T-helper 2 cell (primary cell): ENCODE measurements around the gene GPR160.

ENCODE experiments used
- DNase-seq, 5 experiments: peaks; one replicate each; pipeline versions ENCODE4 v3.0.0 to v3.0.0-alpha.2; 2012 to 2022

Gene GPR160

DNA sequence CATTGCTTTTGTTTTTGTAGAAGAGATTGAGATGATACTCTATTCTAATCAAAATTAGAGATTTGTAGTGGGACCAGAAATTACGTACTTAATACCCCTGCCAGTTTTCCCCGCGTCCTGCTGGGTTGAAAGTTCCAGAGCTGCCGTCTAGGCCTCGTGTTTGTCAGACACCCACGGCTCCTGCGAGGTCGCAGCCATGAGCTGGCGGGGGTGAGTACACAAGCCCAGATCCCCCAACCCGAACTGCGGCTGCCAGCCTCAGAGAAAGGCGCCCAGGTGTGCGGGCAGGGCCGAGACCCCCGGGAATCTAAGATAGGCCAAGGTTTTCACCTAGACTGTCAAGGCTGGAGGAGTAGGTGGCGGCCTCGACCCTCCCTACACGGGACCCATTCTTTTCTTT is 26.3 kb downstream of the GPR160 start:
- no peak for DNase-seq

DNA sequence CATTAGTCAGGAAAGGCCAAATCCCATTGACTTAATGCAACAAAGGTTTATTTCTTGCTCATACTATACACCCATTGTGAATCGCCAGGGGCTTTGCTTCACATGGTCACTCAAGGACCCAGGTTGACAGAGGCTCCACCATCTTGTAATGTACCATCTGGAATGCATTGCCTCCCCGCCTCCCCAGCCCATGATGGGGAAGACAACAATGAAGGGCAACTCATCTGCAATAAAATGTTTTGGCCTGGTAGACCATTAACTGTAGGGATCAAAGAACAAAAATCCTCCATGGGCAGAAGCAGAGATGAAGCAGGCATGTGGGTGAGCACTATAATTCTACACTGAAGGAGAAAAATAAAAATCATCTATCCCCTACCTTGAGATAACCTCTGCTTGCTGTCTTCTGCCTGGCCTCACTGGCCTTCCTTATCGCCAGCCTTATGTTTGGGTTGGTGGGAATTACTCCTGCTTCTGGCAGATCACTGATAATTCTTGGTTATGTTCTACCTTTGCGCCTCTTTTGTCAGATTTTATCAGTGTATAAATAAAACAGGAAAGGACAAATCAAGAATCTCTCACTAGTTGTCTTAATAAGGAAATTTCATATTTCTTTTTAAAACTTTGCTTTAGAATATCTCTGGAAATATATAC is 37.8 kb downstream of the GPR160 start:
- DNase-seq, result no peak

GRCh38 chr3:170076715-170077238 is 39.0 kb downstream of the GPR160 start:
- no peak for DNase-seq

- DNase-seq, result no peak
Measured at GRCh38 chr3:170077361-170077760, 39.6 kb downstream of the GPR160 start.

- DNase-seq, result no peak
Measured at GRCh38 chr3:170078620-170079281, 41.0 kb downstream of the GPR160 start.

DNA sequence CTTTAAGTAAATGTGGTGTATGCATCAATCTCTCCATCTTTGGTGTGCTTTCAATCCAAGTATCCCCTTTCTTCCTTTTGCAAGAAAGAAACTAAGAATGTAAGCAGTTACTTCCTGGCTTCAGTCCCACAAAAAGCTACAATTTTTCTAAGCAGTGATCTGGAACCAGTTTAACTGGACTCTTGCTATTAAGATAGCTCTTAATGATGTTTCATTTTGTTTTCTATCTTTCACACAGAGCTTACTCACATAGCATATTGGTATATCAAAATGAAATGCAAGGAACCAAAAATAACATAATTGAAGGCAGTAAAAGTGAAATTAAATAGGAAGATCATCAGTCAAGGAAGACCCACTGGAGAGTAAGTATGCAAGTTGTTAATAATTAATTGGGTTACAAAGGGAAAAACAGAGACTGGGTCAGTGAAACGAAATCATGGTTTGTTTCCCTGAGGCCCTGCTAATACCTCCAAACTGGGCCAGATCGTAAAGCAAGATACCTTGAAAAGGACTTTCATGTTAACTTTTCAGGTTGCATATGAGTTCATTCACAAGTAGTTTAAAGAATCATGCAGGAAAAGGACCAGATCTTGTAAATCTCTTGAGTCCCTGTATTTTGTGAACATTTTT is 41.9 kb downstream of the GPR160 start:
- DNase-seq, result no peak

DNA sequence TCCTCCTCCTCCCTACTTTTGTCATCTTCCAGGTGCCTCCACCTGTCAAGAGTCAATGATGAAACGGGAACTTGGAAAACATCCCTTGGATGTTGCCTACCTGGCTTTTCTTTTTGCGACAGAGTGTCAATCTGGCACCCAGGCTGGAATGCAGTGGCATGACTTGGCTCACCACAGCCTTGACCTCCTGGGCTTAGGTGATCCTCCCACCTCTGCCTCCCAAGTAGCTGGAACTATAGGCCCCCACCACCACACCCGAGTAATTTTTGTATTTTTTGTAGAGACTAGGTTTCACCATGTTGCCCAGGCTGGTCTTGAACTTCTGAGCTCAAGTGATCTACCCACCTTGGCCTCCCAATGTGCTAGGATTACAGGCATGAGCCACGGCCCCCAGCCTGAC is 42.8 kb downstream of the GPR160 start:
- no peak for DNase-seq

DNA sequence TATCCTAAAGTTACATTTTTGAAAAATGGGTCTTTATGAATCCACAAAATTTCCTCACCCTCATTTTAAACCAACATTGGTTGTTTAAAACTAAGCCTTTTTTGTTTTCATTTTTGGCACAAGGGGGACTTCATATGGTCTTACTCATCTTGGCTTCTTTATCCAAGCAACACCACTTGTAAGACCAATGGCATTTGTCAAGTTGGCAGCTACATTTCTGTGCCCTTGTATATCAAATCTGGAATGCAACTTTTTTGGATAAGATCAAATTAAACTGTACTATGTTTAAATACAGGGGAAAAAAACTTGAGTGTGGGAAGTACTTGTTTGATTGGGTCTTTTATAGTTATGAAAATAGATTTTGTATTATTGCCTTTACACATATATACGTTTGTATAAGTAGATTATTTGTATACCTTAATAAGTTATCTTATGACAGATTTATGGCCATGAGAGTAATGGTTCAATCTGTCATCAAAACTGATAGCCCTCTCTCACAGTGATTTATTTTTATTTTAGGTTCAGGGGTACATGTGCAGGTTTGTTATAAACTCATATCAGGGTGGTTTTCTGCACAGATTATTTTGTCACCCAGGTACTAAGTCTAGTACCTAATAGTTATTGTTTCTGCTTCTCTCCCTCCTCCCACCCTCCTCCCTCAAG is 43.4 kb downstream of the GPR160 start:
- no peak for DNase-seq

DNA sequence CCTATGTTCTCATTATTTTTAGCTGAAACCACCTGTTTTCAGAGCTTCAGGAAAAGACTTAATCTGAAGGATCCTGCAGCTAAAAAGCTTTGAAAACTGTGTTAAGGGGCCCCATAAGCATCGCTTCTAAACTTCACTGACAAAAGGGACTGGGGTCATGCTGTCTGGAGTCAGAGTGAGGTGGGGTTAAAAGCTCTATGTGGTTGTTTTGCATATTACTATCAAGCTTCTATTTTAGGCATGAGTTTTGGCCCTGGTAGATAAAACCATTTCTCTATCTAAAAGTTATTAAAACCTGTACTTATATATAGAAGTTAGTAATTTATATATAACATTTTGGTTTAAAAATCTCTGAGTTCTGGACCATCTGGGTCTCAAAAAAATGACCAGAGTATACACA is 45.5 kb downstream of the GPR160 start:
- DNase-seq, result no peak

DNA sequence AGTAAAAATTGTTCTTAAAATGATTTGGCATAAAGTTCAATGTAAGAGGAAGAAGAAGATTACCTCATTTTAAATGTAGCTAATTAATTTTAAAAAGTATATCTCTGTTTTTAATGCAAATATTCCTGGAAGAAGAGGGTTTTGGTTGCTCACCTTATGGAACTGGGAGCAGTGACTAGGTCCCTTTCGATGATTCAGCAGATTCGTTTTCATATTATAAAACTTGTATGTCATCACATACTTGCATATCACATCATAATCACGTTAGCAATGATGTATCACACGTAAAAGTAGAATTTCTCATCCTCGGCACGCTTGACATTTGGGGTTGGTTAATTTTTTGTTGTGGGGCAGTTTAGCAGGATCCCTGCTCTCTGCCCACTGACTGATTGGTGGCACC is 47.6 kb downstream of the GPR160 start:
- no peak for DNase-seq

- no peak for DNase-seq
Measured at GRCh38 chr3:170089862-170090600, 52.2 kb downstream of the GPR160 start.

GRCh38 chr3:170090601-170090981 is 52.8 kb downstream of the GPR160 start:
- no peak for DNase-seq

GRCh38 chr3:170092907-170093306 is 55.1 kb downstream of the GPR160 start:
- no peak for DNase-seq

- DNase-seq, result no peak
Measured at GRCh38 chr3:170095771-170096170, 58.0 kb downstream of the GPR160 start.

DNA sequence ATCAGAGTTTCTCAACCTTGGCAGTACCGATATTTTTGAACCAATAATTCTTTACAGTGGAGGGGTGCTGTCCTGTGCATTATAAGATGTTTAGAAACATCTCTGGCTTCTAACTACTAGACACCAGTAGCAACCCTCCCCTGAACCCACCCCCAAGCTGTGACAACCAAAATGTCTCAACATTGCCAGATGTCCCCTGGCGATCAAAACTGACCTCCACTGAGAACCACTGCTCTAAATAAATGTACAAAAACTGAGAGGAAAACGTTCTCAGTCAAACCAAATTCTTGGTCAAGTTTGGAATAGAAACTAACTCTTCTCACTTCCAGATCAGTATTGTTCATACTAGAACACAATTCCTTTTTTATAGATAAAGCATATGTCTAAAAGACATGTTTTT is 58.5 kb downstream of the GPR160 start:
- no peak for DNase-seq

- no peak for DNase-seq
Measured at GRCh38 chr3:170098753-170099152, 61.0 kb downstream of the GPR160 start.

DNA sequence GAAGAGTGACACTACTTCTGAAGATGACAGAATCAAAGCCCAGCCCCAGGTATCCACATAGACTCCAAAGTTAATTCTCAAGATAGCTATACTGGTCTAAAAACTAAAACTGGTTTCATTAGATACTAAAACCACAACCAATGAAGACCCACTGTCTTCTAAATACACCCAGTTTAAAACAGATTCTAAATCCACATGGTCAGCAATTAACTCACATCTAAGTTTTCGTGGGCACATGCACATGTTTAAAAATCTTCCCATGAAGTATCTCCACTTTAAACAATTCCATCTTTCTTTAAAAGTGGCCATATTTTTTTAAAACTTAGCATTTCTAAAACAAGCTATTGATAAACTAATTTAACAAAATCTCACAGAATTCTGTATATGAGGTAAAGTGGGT is 63.1 kb downstream of the GPR160 start:
- no peak for DNase-seq

DNA sequence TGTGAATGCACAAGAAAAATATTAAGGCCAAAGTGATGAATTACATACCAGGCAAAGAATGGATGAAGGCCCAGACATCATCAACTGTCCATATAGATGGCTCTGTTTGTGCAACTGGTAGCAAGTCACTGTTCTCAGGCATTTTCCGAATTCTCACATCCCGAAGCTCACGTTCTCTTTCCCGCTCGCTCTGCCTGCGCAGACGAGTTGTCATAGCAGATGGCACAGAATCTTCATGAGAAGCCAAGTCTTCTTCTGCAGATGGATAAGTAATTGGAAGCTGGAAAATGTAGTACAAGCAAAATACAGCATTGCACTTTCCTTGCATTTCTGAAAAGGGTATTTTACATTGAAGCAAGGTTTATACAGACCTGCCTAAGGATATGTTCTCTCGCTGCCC is 64.6 kb downstream of the GPR160 start:
- DNase-seq, result no peak

DNA sequence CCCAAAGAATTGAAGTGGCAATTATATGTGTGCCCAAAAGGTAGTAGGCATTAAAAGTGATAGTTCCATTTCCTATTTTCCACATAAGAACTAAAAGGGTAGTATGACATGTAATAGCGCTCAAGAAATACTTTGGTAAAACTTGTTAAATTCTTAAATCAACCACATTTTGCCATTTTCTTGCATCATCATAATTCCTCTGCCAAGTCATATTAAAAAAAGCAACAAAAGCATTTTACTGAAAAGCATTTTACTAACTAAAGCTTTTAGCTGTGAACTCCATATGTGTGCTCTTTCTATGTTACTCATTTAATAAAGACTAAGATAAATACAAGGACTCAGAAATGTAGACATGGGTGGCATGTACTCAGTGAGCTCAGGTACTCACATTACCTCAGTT is 70.1 kb downstream of the GPR160 start:
- DNase-seq, result no peak

DNA sequence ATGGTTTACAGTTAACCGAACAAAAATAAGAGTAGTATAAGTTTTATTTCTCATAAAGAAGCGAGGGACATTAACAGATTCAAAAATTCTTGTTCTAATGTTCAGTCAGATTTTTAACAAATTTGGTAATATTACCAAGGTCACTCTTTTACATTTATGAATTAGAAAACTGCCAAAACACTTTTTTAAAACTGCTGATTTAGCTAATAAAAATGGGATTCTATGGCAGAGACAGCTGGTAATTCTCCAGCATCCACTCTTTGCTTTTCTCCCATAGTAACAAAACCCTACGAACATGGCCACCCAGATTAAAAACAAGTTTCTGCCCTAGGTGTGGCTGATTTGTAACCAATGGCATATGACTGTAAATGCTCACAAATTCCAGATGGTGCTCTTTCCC is 71.2 kb downstream of the GPR160 start:
- DNase-seq, result no peak

DNA sequence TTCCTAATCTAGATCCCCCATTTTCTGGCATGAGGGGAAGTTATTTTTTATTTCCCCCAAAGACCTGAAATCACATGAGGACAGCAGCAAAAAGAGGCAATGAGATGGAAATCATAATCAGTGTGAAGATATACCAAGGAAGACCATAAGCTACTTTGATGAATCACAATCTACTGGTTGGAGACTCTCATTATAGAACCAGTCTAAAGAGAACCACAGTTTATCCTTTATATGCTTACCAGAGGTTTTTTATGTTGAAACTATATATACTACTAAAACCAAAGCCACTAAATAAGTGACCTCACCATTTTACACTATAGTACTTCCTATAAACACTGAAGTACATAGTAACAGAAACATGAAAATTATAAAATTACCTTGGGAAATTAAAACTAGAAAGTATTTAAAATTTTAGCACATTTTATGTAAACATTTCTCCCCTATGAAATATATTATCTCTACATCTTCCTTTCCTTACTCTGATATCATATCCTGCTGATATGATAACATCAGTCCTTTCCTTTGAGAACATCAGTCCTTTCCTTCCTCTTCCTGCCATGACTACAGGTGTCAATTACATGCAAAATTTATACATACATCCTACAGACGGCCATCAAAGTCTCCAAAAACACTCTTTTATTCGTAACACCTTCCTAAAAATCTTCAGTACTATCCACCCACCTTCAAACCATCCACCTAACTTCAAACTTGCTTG is 71.9 kb downstream of the GPR160 start:
- no peak for DNase-seq

DNA sequence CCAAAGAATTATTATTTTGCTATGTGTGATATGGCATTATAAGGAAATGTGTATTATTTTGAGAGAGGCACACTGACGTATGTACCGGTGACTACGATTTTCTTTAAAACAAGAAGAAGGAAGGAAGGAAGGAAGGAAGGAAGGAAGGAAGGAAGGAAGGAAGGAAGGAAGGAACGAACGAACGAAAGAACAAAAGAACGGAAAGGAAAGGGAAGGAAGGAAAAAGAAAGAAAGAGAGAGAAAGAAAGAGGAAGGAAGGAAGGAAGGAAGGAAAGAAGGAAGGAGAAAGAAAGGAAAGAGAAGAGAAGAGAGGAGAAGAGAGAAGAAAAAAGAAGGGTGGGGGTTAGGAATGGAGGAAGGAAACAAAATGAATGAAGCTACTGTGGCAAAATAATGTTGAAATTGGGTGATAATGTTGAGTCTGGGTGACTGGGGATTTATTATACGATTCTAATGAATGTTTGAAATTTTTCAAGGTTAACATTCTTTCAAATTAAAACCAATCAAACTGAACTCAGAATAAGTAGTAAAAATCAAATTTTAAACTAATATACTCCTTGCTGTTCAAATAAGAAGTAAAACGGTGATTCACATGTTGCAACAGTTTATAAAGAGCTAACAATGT is 73.5 kb downstream of the GPR160 start:
- no peak for DNase-seq
